Amniotic epithelial cell (primary cell): ENCODE data around the gene TBC1D24.

Experiments used
- DNase-seq: peaks from one replicate; pipeline ENCODE4 v3.0.0-alpha.2; 2010; ENCODE audit warnings: low read depth

Gene TBC1D24

DNA sequence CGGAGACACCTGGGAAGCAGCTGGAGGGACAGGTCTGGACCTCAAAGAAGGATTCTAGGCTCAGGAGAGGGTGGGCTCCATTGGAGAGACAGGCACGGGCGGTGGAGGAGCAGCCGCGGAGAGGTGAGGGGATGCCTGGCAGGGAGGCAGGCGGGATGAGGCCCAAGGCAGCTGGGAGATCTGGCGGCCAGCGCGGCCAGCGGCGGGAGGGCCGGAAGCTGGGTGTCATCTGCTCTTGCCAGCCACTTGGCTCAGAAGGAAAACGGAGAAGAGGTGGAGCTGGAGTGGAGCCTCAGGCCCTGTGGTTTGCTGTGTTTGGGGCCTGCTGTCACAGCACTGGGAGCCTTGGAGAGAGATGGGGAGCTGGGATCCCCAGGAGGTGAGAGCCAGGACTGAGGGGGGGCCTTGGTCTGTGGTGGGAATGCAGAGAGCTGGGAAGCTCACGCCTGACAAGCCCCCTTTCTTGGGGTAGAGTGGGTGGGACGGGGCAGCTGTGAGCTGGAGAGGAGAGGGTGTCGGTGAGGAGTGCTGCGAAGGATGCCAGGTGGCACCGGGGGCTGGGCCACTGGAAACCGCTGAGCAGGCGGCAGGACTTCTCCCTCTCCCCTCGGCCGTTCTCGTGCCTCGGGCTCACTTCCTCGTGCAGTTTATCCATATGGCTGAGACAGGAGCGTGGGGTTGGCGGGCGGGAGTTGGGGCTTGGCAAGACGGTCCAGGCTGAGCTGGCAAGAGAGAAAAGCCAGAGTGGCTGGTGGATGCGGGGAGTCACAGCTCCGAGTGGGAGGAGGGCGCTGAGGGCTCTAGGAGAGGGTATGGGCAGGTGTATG is 8.0 kb downstream of the TBC1D24 start:
- DNase-seq = no peak

DNA sequence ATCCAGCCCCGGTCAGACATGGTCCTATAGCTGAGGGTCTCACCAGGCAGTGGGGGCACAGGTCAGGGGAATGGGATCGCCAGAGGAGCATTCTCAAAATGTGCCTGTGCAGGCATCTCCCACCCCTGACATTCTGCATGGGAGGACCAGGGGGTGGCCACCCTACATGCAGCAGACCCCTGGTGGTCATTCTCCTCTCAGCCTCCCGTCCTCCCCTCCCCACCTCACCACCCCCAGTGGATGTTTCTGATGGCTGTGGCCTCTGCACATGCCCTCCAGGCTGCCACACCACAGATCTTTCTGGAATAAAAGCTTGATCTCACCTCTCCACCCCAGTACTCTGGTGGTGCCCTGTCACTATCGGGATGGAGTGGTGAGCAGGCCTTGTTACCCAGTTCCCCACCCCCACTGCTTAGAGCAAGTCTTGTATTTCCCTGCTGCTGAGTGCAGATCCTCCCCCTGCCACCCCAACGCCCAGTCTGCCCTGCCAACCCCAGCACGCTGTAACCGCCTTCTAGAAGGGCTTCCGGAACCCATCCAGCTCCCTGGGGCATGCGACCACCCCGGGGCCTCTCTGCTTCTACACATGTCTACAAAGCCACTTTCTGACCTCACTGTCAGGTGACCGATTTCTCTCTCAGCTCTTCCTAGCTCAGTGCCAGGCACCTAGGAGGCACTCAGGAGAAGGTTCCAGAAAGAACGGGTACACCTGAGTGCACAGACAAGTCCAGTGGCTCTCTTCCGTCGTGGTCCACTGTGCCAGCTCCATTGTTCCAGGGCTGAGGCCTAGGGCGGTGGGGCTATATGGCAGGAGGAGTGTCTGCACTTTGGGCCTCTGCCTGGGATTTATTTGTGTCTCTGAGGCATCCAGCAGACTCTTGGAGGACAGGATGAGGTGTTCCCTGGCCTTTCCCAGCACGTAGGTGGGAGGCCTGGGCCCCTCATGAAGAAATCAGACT is 9.3 kb downstream of the TBC1D24 start:
- no peak for DNase-seq

DNA sequence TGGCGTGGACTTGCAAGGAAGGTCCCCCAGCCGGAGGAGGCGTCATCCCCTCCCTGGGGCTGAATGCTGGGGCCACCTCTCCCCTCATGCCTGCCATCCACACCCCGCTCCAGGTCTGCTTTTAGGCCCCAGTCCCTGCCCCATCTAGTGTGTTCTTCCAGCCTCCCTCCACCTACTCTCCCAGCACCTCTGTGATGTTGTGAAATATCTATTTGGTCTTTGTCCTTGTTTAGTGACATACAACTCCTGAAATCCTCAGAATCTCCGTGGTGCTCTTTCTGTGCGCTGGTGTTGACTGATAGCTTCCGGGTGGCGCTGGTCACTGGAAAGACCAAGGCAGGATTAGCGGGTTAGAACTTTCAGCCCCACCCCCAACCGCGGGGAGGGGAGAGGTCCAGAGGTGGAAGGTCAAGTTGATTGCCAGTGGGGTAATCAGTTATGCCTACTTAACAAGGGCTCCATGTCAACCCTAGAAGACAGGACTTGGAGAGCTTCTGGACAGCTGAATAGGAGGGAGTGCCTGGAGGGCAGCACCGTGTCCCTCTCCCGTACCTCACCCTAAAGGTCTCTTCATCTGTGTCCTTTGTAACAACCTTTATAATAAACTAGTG is 10.1 kb downstream of the TBC1D24 start:
- DNase-seq = no peak

DNA sequence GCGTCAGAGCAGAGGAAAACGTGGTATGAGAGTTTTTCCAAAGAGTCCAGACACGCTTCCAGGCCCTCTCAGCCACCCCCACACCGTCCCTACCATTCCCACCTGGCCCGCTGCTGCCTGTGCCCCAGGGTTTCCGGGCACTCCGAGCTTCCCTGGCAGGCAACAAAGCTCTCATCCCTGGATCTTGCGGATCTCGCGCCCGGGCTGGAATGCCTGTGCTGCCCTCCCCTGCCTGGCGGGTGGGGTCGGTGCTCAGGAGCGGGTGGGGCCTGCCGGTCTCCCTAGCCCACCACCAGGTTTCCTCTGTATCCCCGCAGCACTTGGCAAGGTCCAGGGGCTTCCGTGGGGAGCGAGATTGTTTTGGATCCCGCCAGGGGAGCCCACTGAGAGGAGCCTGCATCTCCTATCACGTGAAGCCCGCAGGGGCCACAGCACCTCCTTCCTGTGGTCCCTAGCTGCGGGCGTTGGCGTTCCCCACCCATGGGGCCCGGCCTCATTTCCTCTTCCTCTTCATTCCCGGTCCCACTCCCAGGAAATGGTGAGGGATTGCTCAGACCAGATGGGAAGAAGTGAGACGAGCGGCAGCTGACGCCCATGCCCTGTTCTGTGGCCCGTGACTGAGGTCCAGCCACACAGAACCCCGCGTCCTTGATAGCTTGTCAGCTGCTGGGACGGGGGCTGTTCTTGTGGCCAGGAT is 11.0 kb downstream of the TBC1D24 start:
- no peak for DNase-seq

DNA sequence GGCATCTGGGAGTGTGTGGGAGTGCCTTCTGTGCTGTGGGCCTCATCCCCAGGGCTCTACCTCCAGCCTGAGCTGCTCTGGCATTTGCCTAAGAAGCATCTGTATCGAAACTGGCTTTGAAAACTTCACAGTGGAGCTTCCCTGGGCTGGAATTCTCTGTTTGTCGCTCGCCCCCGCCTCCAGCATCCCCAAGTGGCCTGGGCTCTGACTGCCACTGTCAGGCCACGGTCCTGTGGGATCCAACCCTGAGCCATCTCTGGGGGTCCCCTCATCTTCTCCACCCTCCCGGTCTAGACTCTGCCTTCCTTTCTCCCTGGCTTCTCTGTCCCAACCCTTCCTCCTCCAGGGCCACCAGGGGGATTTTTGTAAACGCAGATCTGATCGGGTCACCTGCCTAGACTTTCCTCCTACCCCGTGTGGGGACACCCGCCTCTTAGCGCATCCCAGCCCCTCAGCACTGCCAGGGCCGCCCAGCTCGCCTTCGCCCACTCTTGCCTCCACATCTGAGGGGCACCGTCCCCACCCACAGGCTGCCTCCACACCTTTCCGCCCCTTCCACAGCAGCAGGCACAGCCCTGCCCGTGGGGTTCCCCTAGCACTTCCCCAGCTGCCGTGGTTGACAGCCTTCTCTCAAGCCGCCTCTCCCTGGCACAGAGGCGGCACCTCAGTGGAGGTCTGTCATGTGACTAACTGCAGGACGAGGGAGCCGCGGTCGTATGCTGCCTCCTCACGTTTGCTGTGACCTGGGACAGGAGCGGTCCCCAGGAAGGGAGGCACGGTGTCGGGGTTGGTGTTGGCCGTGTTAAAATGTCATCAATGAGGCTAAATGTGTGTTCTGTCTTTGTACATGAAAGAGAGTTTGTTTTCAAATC is 12.0 kb downstream of the TBC1D24 start:
- DNase-seq = peak; percentile 34

DNA sequence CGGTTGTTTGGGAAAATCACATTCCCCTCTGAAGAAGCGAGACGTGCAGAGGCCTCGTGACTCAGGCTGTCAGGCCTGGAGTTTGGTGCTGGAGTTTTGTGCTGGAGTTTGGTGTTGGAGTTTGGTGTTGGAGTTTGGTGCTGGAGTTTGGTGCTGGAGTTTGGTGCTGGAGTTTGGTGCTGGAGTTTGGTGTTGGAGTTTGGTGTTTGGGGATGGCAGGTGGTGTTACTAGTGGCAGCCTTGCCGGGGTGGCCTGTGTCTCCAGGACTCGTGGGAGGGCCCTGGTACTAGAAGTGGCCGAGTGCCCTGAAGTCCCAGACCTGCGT is 12.6 kb downstream of the TBC1D24 start:
- no peak for DNase-seq

DNA sequence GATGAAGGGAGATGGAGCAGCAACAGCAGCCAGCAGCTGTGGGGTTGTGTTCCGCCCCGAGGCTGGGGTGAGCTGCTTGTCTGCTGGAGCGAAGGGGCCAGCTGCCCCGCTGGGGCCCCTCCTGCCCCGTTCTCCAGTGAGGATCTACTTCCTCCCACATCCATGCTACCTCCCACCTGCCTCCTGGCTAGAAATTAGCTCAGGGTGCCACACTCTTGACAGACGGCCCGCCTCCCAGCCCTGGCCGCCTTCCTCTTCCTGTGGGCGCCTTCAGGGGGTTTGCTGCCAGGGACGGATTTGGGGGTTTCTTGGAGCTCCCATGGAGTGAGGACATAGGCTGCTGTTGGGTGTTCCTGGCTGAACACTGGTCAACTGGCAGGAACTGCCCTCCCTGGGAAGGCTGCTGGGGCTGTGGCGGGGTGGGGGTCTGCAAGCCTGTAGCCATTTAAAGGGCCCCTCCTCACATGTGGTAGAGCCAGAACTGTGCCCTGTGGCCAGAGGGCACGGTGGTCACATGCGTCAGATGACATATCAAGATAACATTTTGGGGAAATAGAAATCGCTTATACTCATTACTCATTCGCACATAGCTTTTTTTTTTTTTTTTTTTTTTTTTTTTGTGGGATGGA is 13.1 kb downstream of the TBC1D24 start:
- no peak for DNase-seq

DNA sequence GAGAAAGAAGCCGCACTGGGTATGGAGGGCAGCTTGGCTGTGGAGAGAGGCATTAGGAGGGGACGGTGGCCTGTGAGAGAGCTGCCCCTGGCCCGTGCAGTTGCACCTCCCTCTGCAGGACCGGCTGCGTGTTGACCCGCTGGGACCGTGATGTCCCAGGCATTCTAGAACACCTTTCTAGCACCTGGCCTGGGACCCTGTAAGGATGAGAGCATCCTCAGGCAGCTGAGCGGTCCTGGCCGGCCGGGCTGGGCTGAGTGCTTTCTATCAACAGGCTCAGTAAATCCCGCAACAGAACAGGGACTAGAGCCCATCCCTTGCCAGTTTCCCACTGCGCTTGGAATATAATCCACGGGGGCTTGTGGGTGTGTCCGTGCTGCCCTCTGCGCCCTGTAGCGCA is 14.7 kb downstream of the TBC1D24 start:
- no peak for DNase-seq

DNA sequence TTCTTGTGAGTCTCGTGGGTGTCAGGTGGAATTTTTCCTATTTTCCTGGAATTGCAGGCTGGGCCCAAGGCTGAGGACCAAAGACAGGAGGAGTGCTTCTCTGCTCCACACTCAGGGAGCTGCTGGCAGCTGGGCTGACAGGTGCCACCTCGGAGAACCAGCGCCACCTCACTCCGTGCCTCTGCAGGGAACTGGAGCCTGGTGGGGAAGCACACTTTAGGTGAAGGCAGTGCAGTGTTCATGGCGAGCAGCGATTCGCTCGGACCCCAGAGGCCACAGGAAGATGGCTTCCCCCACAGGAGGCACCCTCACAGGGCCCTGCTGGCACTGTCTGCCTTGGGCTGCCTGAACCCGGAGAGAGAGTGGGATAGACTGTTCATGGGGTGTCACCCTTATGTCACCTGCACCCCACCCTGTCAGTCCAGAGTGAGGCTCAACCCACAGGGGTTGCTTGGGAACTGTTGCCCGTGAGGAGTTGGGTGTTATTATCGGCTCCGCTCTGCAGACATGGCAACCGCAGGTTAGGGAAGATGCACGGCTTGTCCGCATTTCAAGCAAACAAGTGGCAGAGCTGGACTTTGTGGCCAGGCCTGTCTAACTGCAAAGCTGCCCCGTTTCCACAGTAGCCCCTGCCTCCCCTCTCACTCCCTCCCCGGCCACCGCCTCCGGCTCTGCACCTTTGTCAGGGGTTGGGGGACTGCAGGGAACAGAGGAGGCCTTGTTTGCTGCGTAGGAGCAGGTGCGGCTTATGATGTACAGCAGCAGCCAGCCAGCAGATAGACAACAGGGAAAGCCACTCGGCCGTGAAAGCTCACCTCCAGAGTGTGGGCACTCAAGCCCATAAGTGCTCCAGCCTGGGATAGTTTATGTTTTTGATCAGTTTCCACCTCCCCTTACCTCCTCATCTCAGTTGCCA is 15.5 kb downstream of the TBC1D24 start:
- no peak for DNase-seq

DNA sequence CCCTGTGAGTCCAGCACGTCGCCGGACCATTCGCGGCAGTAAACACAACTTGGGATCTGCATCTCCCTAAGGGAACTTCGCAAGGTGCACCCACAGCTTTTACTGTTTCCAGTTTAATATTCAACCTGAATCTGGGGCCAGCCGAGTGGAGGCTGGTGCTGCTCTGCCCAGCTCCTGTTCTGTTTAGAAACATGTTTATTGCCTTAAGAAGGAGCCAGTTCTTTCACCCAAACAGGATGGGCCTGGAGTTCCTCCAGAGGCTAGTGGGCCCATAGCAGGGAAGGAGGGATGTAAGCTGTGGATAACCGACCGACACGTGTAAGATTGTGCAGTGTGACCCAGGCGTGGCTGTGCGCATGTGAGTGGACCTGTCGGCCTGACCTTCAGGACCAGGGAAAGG is 17.4 kb downstream of the TBC1D24 start:
- DNase-seq = no peak

DNA sequence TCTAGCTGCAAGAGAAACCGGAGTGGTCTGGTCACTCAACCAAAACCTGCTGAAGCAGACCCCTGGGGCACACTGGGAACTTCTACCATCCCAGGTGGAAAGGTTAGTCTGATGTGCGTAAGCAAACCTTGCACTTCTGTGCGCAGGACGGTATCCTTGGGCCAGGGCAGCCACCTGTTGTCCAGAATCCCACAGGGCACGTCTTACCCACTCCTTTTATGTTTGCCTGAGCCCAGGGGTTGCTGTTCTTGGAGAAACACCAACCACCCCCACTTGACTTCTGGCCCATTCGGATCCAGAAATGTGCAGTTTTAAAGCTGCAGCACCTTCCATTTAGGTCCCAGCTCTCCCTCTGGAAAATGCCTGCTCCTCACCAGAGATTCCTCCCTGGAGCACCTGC is 18.7 kb downstream of the TBC1D24 start:
- no peak for DNase-seq

DNA sequence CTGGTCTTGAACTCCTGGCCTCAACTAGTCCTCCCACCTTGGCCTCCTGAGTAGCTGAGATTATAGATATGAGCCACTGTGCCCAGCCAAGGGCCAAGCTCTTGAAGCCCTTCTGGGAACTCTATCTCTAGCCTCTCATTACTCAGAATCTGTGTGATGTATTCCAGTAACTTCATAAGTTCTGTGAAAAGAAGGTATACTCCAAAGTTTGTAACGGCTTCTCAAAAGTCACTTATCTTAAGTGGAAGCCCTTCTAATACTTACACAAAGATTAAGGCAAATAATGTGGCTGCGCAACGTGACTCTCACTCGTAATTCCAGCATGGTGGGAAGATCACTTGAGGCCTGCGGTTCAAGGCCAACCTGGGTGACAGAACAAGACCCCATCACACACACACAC is 19.7 kb downstream of the TBC1D24 start:
- DNase-seq = no peak

DNA sequence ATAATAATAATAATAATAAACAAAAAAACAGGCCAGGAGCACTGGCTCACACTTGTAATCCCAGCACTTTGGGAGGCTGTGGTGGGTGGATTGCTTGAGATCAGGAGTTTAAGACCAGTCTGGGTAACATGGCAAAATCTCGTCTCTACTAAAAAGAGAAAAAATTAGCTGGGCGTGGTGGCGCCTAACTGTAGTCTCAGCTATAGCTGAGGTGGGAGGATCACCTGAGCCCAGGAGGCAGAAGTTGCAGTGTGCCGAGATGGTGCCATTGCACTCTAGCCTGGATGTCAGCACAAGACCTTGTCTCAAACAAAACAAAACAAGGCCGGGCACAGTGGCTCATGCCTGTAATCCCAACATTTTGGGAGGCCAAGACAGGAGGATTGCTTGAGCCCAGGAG is 20.1 kb downstream of the TBC1D24 start:
- no peak for DNase-seq

DNA sequence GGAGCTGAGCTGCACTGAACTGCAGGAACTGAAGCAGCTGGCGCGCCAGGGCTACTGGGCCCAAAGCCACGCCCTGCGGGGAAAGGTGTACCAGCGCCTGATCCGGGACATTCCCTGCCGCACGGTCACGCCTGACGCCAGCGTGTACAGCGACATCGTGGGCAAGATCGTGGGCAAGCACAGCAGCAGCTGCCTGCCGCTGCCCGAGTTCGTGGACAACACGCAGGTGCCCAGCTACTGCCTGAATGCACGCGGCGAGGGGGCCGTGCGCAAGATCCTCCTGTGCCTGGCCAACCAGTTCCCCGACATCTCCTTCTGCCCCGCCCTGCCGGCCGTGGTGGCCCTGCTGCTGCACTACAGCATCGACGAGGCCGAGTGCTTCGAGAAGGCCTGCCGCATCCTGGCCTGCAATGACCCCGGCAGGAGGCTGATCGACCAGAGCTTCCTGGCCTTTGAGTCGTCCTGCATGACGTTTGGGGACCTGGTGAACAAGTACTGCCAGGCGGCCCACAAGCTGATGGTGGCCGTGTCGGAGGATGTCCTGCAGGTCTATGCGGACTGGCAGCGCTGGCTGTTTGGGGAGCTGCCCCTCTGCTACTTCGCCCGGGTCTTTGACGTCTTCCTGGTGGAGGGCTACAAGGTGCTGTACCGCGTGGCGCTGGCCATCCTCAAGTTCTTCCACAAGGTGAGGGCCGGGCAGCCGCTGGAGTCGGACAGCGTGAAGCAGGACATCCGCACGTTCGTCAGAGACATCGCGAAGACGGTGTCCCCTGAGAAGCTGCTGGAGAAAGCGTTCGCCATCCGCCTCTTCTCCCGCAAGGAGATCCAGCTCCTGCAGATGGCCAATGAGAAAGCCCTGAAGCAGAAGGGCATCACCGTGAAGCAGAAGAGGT is 21.5 kb downstream of the TBC1D24 start:
- DNase-seq = no peak

DNA sequence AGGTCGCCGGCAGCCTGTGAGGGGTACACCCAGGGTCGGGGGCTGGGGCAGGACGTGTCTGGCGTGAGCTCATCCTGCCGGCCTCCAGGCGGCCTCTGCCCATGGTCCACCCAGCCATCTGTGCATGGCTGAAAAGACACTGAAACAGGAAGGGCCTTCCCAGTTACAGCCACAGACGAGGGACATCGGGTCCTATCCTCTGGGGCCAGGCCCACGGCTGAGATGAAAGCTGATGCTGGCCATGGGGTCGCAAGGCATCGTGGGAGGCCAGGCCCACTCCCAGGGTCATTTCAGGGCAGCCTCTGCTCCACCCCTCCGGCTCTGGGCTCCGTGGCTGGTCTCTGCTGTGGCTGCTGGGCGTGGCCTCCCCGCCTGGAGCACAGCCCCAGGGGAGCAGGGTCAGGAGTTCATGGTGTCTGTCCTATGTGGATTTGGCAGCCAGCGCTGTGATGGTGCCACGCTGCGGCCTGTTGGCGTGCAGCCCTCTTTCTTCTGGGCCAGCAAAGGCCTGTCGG is 22.2 kb downstream of the TBC1D24 start:
- DNase-seq = no peak

DNA sequence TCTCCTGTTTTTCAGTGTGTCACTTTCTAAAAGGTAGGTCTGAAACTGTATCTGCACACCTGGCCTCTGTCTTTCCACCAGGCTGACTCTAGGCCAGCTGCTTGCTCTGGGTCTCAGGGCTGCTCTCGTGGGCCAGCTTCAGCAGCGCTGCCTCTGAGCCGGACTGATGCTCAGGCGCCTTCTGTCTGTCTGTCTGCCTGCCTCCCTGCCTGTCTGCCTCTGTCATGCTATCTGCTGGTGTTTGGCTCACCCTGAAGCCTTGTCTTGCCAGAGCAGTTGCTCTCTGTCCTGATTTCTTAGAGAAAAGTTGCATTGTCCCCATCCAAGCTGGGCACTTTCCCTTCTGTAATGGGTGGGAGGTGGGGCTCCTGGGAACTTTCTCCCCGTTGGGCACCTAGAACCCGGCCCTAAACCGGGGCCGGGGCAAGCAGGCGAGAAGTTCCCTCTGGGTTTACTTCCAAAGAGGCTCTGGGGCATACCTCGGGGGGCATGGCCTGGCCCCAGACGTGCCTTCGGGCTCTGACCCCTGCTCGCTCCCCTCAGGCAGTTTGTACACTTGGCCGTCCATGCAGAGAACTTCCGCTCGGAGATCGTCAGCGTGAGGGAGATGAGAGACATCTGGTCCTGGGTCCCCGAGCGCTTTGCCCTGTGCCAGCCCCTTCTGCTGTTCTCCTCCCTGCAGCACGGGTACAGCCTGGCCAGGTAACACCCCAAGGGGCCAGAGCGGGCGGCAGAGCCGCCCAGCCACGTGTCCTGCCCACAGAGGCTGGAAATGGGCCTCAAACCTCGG is 23.0 kb downstream of the TBC1D24 start:
- no peak for DNase-seq

DNA sequence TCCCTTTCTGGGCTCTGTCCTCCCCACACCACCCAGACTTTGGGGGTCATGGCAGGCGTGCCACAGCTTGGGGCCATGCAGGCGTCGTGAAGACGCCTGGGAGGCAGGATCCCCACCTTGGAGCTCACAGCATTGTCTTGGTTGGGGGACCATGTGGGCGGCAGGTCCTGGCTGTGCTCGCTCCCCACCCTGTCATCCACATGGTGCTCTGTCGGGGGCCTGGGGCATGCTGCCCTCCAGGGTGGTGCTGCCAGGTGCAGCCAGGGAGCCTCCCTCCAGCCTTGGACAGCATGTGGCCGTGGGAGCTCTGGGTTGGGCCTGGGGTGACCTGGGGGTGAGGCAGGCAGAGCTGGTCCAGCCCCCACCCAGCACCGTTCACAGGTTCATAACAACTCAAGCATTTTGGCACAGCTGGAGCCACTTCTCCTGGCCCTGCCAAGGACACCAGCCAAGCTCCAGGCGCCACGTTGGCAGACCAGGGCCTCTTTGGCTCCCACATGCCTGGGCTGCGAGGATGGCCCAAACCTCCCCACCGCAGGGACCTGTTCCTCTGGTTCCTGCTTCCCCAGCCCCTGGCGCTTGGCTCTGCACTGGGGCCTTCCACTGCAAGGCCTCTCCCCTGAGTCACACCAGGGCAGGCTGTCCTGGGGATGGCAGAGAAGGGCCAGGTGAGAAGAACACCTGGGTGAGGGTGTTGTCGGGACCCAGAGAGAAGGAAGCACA is 23.8 kb downstream of the TBC1D24 start:
- no peak for DNase-seq
